C4-2B (cell line): ENCODE data around the gene RNF13.

Experiments
- H3K27ac ChIP-seq: fragments of 450-650 bp; 2 replicates; pipeline ENCODE4 v1.5.1; 2017
- ZFX ChIP-seq: fragments of 450-650 bp; IDR thresholded peaks from 2 replicates; pipeline ENCODE4 v1.6.1; 2017
- TF ChIP-seq, protein P1 (sequence below): fragments of 450-650 bp; conservative IDR thresholded peaks from 2 replicates; pipeline ENCODE4 v1.5.1; 2017; ENCODE audit warnings: mild to moderate bottlenecking

RNF13 gene

DNA sequence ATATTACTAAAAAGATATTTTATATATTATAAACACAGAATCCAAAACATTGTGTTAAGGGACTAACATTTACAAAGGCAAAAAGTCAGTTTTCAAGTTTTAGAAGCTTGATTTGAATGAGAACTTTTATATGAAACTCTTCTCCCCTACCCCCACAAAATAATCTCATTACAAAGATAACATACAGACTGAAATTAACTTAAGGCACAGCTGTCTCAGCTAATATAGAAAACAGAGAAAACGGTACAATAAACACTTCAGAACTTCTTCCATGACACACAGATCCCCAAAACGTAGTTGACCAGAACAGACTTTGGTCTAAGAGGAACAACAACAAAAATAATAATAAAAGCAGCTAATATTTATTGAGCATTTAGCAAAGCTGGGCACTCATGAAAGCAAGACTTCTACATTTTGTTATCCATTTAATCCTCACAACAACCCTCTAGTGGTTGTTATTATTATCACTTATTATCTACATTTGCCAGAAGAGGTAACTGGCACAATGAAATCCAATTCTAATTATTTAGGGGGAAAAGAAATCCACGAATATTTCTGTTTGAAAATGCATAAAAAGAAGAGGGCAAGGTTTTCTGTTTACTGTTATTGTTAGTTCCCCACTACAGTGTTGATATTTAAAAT is 89.6 kb downstream of the RNF13 start:
- H3K27ac ChIP-seq, result no peak overlapping the region
- TF ChIP-seq, protein P1, sequence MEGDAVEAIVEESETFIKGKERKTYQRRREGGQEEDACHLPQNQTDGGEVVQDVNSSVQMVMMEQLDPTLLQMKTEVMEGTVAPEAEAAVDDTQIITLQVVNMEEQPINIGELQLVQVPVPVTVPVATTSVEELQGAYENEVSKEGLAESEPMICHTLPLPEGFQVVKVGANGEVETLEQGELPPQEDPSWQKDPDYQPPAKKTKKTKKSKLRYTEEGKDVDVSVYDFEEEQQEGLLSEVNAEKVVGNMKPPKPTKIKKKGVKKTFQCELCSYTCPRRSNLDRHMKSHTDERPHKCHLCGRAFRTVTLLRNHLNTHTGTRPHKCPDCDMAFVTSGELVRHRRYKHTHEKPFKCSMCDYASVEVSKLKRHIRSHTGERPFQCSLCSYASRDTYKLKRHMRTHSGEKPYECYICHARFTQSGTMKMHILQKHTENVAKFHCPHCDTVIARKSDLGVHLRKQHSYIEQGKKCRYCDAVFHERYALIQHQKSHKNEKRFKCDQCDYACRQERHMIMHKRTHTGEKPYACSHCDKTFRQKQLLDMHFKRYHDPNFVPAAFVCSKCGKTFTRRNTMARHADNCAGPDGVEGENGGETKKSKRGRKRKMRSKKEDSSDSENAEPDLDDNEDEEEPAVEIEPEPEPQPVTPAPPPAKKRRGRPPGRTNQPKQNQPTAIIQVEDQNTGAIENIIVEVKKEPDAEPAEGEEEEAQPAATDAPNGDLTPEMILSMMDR, result peak; percentile 64
- TF ChIP-seq ZFX, result no peak

GRCh38 chr3:149906036-149906435 is 93.0 kb downstream of the RNF13 start:
- TF ChIP-seq ZFX, result no peak
- TF ChIP-seq, protein P1, result no peak

DNA sequence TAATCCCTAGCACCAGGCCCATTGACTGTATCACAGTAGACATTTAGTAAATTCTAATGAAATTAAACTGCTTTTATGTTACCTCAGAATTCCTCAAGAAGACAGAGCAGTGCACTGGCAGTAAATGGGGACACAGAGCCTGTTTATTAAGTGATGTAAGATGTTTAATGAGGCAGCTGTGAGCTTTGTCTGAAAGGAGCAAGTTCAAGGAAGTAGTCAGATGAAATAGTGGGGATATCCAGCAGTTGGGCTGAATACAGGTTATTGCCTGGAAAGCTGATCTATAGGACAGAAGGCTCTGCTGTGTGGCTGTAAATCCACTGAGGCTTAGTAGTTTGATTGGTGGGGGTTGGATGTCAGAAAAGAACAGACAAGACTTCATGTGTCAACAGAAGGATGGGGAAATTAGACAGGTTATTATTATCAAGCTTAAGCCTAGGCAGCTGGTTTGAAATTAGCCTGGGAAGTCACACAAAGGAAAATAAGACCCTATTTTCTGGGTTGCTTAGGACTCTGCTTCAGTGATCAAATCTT is 95.5 kb downstream of the RNF13 start:
- no peak overlapping the region for H3K27ac ChIP-seq

More at GRCh38 chr3:149906036-149906435, 93.0 kb downstream of the RNF13 start:
- no peak overlapping the region for H3K27ac ChIP-seq

GRCh38 chr3:149909923-149910322 is 96.9 kb downstream of the RNF13 start:
- TF ChIP-seq, protein P1, result no peak
- no peak for TF ChIP-seq ZFX
- H3K27ac ChIP-seq, result no peak overlapping the region

More for the DNA sequence above, 95.5 kb downstream of the RNF13 start:
- no peak for TF ChIP-seq ZFX
- TF ChIP-seq, protein P1, result no peak

DNA sequence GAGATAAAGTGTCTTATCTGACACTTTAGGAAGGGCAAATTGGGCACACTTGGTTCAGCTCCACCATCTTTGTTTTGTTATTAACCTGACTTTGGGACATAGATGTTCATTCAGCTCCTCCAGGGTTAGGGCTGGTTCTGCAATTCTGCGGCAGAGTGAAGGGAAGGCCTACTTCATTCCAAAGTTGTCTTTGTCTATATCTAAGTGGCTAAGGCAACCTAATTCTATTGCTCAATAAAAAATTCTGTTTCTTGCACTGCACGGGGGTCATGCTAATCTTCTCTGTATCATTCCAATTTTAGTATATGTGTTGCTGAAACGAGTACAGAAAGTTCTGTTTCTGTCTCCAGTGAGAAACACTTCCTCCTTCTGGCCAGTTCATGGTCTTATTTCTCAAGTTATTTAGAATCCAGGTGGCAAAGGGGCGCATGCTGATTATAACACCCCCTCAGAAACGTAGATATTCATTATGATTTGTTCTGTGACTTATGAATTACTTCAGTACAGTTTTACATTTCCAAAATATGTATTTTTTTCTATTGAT is 104.2 kb downstream of the RNF13 start:
- H3K27ac ChIP-seq, result no peak overlapping the region
- no peak for TF ChIP-seq ZFX
- TF ChIP-seq, protein P1, result no peak

DNA sequence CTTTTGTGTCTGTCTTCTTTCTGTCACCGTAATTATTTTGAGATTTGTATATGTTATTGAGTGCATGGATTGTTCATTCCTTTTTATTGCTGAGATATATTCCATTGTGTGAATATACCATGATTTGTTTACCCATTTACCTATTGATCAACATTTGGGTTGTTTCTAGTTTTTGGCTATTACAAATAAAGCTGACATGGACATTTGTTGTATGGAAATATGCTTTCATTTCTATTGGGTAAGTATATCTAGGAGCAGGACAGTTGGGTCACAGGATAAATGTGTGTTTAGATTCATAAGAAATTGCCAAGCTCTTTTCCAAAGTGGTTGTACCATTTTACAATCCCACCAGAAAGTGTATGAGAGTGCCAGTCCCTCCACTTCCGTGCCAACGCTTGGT is 106.5 kb downstream of the RNF13 start:
- TF ChIP-seq, protein P1, result no peak
- no peak for TF ChIP-seq ZFX
- no peak overlapping the region for H3K27ac ChIP-seq

DNA sequence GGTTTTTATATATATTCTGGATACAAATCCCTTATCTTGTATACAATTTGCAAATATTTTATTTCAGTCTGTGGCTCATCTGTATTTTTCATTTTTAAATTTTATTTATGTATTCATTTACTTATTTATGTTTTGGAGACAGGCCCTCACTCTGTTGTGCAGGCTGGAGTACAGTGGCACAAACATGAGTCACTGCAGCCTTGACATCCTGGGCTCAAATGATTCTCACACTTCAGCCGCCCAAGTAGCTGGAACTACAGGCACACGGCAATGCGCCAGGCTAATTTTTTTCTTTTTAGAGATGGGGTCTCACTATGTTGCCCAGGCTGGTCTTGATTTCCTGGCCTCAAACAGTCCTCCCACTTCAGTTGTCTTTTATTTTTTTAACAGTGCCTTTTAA is 107.1 kb downstream of the RNF13 start:
- H3K27ac ChIP-seq, result no peak overlapping the region
- no peak for TF ChIP-seq ZFX
- TF ChIP-seq, protein P1, result no peak
